Activated CD8-positive, alpha-beta memory T cell treated with anti-CD3 and anti-CD28 coated beads, Interleukin-2, amount 50 U/mL, for 1 hour (primary cell): ENCODE measurements around the gene LDAH.

Experiments
- DNase-seq: peaks from one replicate; pipeline ENCODE4 v3.0.0-alpha.2; 2020; ENCODE audit errors: extremely low read depth

Gene LDAH

GRCh38 chr2:20667531-20668401 lies 155.1 kb downstream of the LDAH start:
- DNase-seq: no peak

GRCh38 chr2:20667151-20667530 lies 155.8 kb downstream of the LDAH start:
- no peak for DNase-seq

GRCh38 chr2:20666304-20667150 lies 156.4 kb downstream of the LDAH start, which contains the start of gene GDF7:
Gene GDF7 (plus strand): TSS chr2:20667144. CDS start chr2:20667240, 96 bp downstream.
- no peak for DNase-seq

GRCh38 chr2:20666005-20666303 lies 156.9 kb downstream of the LDAH start:
- no peak for DNase-seq

- no peak for DNase-seq
Measured at GRCh38 chr2:20665243-20666004, 157.5 kb downstream of the LDAH start.

- DNase-seq: no peak
Measured at GRCh38 chr2:20664431-20665242, 158.3 kb downstream of the LDAH start.

- no peak for DNase-seq
Measured at GRCh38 chr2:20664071-20664390, 158.9 kb downstream of the LDAH start.

- no peak for DNase-seq
Measured at GRCh38 chr2:20663196-20664070, 159.5 kb downstream of the LDAH start.

GRCh38 chr2:20662308-20662937 lies 160.5 kb downstream of the LDAH start:
- no peak for DNase-seq

- DNase-seq: no peak
Measured at GRCh38 chr2:20661421-20662307, 161.2 kb downstream of the LDAH start.

- DNase-seq: no peak
Measured at GRCh38 chr2:20660506-20661420, 162.1 kb downstream of the LDAH start.

- DNase-seq: no peak
Measured at GRCh38 chr2:20657522-20658235, 165.2 kb downstream of the LDAH start.

- DNase-seq: no peak
Measured at GRCh38 chr2:20656561-20656960, 166.3 kb downstream of the LDAH start.

GRCh38 chr2:20654535-20654813 lies 168.4 kb downstream of the LDAH start:
- no peak for DNase-seq

GRCh38 chr2:20653695-20654534 lies 169.0 kb downstream of the LDAH start:
- no peak for DNase-seq
